ENCODE data around the gene PCDHGA8. TPM values are rescaled to one million over a fixed set of nuclear protein-coding genes. Genes with fewer than 3 reads are reported as not detected.
"Not testable (repeated sequence)": the region's sequence is repeated elsewhere in the genome, so short reads cannot be mapped to it uniquely, and the experiment has no call there.

The PCDHGA8 gene
- total RNA-seq, 1 donor from 2014 or later = 3.3 TPM

DNA sequence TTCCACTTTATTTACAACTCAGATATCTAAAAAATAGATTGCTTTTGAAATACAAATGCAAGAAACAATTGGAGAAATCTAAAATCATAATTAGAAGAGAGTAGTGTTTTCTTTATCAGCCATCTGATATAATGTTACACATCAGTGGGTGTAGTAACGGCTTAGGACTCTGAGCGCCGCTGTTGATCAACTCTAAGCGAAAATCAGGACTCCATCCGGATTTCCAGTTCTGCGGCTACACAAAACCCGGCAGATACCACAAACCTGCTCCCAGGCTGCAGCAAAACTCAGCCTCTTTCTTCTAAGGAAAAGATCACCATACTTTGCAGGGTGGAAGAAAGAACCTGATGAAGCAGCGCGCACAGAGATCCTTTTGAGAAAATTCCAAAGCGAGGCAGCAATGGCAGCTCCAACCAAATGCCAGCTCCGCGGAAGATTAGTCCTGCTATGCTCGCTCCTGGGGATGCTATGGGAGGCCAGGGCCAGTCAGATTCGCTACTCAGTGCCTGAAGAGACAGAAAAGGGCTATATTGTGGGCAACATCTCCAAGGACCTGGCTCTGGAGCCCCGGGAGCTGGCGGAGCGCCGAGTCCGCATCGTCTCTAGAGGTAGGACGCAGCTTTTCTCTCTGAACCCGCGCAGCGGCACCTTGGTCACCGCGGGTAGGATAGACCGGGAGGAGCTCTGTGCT, 10.3 kb downstream of the PCDHGA8 start, which contains the start of gene PCDHGA9:
Gene PCDHGA9 (plus strand): TSS at position 226 of the 691 bp plus-strand sequence. CDS start 175 bp downstream, at position 401.
- no peak for DNase-seq (ENCODE audit: low spot score)

DNA sequence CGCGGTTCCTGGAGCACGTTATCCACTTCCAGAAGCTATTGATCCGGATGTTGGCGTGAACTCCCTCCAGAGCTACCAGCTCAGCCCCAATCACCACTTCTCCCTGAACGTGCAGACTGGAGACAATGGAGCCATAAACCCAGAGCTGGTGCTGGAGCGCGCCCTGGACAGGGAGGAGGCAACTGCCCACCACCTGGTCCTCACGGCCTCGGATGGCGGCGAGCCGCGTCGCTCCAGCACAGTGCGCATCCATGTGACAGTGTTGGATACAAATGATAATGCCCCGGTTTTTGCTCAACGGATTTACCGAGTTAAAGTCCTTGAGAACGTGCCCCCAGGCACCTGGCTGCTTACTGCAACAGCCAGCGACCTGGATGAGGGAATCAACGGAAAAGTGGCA, 11.0 kb downstream of the PCDHGA8 start:
- no peak for DNase-seq (ENCODE audit: low spot score)

DNA sequence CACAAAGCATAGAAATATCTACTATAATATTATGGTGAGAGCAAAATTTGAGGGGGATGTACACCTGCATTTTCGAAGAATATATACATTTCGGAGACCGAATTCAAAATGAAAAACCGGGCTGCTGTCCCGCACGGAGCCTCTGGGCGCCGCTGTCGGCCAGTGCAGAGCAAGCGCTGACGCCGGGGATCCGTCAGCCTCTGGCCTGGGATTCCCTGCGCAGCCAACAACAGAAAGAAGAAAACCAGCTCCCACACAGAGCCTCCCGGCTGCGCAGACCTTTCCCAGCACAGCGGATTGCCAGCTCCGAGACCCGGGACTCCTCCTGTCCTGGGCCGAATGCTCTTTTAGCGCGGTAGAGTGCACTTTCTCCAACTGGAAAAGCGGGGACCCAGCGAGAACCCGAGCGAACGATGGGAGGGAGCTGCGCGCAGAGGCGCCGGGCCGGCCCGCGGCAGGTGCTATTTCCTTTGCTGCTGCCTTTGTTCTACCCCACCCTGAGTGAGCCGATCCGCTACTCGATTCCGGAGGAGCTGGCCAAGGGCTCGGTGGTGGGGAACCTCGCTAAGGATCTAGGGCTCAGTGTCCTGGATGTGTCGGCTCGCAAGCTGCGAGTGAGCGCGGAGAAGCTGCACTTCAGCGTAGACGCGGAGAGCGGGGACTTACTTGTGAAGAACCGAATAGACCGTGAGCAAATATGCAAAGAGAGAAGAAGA, 15.5 kb downstream of the PCDHGA8 start, which contains the start of gene PCDHGB6:
Gene PCDHGB6 (plus strand): TSS at position 232 of the 716 bp plus-strand sequence. CDS start 182 bp downstream, at position 414.
- not testable (repeated sequence) for DNase-seq (ENCODE audit: low spot score)

DNA sequence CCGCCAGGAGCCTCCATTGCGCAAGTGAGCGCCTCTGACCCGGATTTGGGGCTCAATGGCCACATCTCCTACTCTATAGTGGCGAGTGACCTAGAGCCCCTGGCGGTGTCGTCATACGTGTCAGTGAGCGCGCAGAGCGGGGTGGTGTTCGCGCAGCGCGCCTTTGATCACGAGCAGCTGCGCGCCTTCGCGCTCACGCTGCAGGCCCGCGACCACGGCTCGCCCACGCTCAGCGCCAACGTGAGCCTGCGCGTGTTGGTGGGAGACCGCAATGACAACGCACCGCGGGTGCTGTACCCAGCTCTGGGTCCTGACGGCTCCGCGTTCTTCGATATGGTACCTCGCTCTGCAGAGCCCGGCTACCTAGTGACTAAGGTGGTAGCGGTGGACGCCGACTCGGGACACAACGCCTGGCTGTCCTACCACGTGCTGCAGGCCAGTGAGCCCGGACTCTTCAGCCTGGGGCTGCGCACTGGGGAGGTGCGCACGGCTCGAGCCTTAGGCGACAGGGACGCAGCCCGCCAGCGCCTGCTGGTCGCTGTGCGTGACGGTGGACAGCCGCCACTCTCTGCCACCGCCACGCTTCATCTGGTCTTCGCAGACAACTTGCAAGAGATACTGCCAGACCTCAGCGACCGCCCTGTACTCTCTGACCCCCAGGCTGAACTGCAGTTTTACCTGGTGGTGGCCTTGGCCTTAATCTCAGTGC, 17.3 kb downstream of the PCDHGA8 start:
- no peak for DNase-seq (ENCODE audit: low spot score)

GRCh38 chr5:141411575-141411974, 19.1 kb downstream of the PCDHGA8 start:
- DNase-seq (ENCODE audit: low spot score) = no peak

- no peak for DNase-seq (ENCODE audit: low spot score)
Observed at GRCh38 chr5:141412854-141413539, 20.6 kb downstream of the PCDHGA8 start, which contains the start of gene PCDHGA10. Gene PCDHGA10, plus strand, starts transcription at chr5:141412987. Its CDS starts 189 bp downstream, at chr5:141413176.

- no peak for DNase-seq (ENCODE audit: low spot score)
Observed at GRCh38 chr5:141413540-141414069, 21.2 kb downstream of the PCDHGA8 start.

DNA sequence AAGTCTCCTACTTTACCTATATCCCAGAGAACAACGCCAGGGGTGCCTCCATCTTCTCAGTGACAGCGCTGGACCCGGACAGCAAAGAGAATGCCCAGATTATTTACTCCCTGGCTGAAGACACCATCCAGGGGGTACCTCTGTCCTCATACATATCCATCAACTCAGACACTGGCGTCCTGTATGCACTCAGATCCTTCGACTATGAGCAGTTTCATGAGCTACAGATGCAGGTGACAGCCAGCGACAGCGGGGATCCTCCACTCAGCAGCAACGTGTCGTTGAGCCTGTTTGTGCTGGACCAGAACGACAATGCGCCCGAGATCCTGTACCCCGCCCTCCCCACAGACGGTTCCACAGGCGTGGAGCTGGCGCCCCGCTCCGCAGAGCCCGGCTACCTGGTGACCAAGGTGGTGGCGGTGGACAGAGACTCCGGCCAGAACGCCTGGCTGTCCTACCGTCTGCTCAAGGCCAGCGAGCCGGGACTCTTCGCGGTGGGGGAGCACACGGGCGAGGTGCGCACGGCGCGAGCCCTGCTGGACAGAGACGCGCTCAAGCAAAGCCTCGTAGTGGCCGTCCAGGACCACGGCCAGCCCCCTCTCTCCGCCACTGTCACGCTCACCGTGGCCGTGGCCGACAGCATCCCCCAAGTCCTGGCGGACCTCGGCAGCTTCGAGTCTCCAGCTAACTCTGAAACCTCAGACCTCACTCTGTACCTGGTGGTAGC, 22.3 kb downstream of the PCDHGA8 start:
- not testable (repeated sequence) for DNase-seq (ENCODE audit: low spot score)

DNA sequence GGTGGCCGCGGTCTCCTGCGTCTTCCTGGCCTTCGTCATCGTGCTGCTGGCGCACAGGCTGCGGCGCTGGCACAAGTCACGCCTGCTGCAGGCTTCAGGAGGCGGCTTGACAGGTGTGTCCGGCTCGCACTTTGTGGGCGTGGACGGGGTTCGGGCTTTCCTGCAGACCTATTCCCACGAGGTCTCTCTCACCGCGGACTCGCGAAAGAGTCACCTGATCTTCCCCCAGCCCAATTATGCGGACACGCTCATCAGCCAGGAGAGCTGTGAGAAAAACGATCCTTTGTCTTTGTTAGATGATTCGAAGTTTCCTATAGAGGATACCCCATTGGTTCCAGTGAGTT, 22.8 kb downstream of the PCDHGA8 start:
- DNase-seq (ENCODE audit: low spot score) = not testable (repeated sequence)

DNA sequence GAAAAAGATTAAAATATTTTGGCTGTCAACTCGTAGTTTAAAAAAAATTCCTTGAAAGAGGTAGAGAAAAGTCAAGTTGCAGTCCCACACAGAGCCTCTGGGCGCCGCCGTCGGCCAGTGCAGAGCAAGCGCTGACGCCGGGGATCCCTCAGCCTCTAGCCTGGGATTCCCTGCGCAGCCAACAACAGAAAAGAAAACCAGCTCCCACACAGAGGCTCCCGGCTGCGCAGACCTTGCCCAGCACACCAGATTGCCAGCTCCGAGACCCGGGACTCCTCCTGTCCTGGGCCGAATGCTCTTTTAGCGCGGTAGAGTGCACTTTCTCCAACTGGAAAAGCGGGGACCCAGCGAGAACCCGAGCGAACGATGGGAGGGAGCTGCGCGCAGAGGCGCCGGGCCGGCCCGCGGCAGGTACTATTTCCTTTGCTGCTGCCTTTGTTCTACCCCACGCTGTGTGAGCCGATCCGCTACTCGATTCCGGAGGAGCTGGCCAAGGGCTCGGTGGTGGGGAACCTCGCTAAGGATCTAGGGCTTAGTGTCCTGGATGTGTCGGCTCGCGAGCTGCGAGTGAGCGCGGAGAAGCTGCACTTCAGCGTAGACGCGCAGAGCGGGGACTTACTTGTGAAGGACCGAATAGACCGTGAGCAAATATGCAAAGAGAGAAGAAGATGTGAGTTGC, 25.2 kb downstream of the PCDHGA8 start, which contains the start of gene PCDHGB7:
Gene PCDHGB7 (plus strand): TSS at position 184 of the 679 bp plus-strand sequence. CDS start 183 bp downstream, at position 367.
- DNase-seq (ENCODE audit: low spot score) = peak; percentile 61

GRCh38 chr5:141419074-141419880, 26.8 kb downstream of the PCDHGA8 start:
- DNase-seq (ENCODE audit: low spot score) = no peak

DNA sequence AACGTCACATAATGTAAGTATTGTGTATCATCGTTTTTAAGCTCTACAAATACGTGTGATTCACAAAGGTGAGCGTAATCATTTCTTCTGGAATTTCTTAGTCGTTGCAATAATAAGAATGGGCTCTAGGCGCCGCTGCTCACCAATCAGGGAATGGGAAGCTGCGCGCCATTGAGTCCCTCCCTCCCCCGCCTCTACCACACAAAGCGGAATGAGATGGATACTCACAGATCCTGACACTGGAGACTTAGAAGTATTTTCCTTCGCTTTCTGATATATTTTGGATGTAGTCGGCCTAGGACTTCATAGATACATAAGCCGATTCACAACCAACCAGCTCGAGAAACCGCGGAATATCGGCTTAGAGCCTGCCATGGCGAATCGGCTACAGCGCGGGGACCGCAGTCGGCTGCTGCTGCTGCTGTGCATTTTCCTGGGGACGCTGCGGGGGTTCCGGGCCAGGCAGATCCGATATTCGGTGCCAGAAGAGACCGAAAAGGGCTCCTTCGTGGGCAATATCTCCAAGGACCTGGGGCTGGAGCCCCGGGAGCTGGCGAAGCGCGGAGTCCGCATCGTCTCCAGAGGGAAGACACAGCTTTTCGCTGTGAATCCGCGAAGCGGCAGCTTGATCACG, 28.5 kb downstream of the PCDHGA8 start, which contains the start of gene PCDHGA11:
Gene PCDHGA11 (plus strand): TSS at position 197 of the 634 bp plus-strand sequence. CDS start 177 bp downstream, at position 374.
- DNase-seq (ENCODE audit: low spot score) = no peak

GRCh38 chr5:141421489-141421855, 29.0 kb downstream of the PCDHGA8 start:
- no peak for DNase-seq (ENCODE audit: low spot score)

DNA sequence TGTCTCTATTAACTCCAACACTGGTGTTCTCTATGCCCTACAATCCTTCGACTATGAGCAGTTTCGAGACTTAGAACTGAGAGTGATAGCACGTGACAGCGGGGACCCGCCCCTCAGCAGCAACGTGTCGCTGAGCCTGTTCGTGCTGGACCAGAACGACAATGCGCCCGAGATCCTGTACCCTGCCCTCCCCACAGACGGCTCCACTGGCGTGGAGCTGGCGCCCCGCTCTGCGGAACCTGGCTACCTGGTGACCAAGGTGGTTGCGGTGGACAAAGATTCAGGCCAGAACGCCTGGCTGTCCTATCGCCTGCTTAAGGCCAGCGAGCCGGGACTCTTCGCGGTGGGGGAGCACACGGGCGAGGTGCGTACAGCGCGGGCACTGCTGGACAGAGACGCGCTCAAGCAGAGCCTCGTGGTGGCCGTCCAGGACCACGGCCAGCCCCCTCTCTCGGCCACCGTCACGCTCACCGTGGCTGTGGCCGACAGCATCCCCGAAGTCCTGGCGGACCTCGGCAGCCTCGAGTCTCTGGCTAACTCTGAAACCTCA, 30.4 kb downstream of the PCDHGA8 start:
- no peak for DNase-seq (ENCODE audit: low spot score)

- no peak for DNase-seq (ENCODE audit: low spot score)
Observed at GRCh38 chr5:141427783-141428426, 35.5 kb downstream of the PCDHGA8 start.

GRCh38 chr5:141430332-141431113, 38.1 kb downstream of the PCDHGA8 start, which contains the start of gene PCDHGA12:
Gene PCDHGA12, plus strand, starts transcription at chr5:141430507. Its CDS starts 253 bp downstream, at chr5:141430760.
- no peak for DNase-seq (ENCODE audit: low spot score)

- no peak for DNase-seq (ENCODE audit: low spot score)
Observed at GRCh38 chr5:141431286-141431685, 38.9 kb downstream of the PCDHGA8 start.
